GM18867 (cell line): ENCODE measurements around the gene PPP5C.
"Not testable (repeated sequence)": the region's sequence is repeated elsewhere in the genome, so short reads cannot be mapped to it uniquely, and the experiment has no call there.

Source experiments
- ATAC-seq: cut with Tn5 transposase; IDR thresholded peaks from one replicate; pipeline ENCODE4 v1.9.1; 2021; ENCODE audit warnings: mild to moderate bottlenecking, moderate library complexity; ENCODE audit not compliant: unreplicated experiment

Gene PPP5C

DNA sequence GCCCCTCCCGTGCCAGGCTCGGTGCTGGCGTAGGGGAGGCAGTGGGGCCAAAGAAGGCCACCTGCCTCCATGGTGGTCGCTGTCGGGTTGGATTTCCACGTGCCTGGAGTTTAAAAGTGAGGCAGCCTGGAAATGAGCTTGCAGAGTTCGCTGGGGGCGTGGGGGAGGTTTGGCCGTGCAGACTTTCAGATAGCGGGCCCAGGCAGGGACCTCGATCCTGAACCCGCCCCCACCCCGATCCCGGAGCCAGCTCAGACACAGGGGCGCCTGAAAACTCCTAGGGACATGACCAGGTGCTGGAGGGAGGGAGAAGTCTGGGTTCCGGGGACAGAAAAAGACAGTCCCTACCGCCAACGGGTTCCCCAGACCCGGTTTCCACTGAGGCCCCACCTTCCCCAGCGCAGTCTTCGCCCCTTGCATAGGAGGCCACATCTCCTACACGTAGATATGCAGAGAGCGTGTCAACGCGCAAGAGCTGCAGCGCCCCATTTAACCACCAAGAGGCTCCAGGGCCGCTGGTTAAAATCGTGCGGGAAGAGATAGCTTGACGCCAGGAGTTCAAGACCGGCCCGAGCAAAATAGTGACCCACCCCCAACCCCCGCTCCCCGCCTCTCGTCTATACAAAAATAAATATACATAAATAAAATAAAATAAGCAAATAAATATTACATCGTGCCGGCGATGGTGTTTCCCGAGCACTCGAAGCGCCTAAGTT, 58.0 kb downstream of the PPP5C start:
- no peak for ATAC-seq

DNA sequence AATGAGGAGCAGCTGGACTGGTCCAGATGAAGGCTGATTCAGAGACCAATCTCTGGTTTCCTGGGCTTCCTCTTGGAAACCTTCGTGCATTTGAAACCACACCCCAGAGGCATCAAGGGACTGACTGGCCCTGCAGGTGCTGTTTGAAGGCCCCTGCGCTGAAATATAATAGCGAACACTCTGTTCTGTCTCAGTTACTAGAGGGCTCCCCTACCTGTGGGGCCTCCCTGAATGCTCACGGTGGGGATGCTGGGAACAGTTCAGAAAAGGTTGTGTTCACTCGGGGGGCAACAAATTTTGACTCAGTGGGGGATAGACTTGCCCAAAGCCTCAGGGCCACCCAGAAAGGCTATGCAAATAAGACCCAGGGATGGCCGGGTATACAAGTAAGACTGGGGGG, 60.1 kb downstream of the PPP5C start:
- no peak for ATAC-seq

DNA sequence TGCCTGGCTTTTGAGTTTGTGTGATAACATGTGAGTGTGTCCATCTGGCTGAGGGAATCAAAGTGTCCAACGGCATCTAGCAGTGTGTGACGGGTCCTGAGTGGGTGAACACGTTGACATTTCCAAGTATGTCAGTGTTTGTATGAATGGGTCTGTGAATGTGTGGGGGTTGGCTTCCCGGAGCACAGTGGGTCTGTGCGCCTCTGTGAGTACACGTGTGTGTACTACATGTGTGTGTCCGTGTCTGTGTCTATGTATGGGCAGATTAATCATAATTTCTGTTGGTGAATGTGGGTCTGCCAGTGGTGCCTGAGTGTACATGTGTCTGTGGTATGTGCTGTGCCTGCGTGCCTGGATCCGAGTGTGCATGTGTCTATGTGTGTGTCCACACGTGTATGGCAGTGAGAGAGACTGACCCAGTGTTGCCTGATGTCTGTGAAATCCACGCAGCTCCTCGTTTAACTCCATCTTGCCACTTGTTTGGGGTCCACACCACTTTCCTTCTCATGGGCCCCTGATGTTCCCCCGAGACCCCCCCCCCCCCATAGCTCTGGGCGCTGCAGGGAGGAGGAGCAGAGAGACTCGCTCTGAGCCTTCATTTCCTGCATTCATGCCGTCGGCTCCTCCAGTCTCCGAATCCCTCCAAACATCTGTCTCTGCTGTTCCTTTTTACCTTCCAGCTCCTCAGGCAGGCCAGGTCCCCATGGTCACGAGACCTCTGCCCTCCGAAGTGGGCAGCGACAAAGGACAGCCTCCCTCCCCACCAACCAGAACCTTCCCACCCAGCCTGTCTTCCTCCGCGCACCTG, 61.2 kb downstream of the PPP5C start:
- no peak for ATAC-seq

DNA sequence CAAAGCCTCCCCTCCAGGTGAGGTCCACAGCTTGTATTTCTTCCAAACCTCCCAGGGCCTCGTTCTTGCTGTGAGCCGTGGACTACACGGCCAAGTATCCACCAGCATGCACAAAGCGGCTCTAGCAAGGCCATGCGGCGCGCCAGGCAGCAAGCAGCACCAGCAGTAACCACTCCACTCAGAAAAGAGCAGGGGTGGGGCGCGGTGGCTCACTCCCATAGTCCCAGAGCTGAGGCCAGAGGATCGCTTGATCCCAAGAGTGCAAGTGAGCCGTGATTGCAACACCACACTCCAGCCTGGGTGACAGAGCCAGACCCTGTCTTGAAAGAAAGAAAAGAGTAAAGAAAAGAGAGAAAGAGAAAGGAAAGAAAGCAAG, 61.8 kb downstream of the PPP5C start:
- ATAC-seq: no peak

DNA sequence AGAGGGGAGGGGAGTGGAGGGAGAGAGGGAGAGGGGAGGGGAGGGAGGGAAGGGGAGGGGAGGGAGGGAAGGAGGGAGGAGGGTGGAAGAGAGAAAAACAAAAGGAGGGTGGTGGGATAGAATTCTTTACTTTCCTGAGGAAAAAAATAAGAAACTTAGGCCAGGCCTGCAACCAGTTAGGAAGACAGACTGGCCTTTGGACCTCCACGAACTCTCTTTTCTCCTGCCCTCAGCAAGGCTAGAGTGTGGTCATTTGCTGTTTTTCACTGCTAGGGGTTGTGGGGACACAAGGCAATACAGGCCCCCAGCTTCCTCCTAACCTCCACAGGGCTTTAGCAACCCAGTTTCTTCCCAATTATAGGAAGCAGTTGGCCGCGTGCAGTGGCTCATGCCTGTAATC, 62.3 kb downstream of the PPP5C start:
- no peak for ATAC-seq

DNA sequence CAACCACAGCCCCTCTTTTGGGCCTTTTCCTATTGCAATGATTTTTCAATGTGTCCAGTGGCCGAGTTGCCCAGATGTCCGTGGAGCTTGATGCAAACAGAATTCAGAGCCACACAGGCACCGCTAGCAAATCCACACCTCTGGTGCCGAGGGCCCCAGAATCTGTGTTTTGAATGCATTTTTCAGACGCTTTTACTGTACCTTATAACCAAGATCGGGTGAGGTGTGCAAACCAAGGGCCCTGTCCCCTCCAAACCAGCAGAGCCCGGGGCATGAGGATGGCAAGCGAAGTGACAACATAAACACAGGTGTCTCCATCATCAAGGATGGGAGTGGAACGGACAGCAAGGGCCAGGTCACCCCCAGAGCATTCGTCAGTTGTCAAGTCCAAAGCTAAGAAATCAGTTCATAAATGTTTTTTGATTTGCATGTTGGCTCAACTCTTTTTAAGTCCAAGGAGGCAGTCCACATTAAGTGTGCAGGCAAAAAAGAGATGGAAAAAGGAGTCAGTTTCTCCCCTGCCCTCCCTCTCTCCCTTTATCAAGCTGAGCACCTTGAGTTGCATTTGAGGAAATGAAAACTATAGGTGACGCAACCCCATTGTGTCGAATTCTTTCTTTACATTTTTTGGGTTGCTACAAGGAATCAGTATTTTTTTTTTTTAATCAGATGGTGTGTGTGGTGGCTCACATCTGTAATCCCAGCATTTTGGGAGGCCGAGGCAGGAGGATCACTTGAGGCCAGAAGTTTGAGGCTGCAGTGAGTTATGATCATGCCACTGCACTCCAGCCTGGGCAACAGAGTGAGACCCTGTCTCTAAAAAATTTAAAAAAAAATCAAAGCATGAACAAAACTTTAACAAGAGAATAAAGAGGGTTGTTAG, 63.6 kb downstream of the PPP5C start:
- no peak for ATAC-seq

DNA sequence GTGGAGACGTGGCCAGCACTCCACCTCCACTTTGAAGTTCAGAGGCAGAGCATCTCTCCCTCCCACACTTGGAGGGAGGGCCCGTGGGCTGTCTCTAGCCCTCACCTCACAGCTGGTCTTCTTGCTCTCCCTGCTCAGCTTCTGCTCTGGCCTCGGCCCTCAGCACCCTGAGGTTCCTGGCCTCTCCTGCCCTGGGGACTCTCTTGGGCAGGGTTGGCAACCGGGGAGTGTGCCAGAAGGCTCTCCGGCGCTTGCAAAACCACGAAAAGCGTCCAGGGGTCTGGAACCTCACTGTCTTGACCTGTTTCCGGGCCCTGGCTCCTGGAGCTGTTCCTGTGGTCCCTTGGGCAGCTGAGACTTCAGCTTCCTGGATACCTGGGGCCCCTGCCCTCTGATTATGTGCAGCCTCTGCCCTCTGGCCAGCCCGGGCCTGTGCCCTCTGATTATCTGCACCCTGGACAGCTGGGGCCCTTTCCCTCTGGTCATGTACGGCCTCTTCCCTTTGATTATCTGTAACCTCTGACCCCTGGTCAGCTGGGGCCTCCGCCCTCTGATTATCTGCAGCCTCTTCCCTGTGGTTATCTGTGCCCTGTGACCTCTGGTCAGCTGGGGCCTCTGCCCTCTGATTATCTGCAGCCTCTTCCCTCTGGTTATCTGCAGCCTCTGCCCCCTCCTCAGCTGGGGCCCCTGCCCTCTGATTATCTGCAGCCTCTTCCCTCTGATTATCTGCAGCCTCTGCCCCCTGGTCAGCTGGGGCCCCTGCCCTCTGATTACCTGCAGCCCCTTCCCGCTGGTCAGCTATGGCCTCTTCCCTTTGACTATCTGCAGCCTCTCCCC, 64.4 kb downstream of the PPP5C start:
- no peak for ATAC-seq

DNA sequence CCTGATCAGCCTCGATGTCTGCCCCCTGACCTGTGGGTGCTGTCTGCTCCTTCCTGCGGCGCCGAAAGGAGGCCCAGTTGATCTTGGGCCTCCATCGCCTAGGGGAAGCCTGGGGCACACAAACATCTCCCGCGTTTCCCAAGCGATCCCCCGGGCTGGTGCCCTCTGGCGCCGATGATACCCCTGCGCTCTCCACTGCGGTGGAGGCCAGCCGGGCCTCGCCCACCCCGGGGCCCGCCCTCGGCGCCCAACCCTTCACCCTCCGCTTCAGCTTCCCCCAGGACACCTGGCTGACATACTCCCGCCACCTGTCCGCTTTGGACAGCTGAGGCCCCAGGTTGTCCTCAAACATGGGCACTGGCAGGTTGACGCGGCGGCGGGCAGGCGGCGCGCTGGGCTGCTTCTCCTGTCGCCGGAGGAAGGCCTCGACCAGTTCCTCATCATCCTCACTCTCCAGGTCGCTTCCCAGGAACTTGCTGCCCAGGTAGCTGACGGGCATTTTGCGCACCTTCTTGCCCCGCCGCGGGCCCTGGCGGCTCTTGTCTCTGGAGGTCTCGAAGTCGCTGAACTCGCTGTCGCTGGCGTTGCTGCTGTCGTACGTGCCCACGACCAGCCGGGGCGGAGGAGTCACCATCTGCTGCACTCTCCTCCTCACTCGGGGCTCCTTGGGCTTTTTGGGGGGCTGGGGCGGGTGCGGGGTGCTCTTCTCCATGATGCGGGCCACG, 65.2 kb downstream of the PPP5C start:
- no peak for ATAC-seq

DNA sequence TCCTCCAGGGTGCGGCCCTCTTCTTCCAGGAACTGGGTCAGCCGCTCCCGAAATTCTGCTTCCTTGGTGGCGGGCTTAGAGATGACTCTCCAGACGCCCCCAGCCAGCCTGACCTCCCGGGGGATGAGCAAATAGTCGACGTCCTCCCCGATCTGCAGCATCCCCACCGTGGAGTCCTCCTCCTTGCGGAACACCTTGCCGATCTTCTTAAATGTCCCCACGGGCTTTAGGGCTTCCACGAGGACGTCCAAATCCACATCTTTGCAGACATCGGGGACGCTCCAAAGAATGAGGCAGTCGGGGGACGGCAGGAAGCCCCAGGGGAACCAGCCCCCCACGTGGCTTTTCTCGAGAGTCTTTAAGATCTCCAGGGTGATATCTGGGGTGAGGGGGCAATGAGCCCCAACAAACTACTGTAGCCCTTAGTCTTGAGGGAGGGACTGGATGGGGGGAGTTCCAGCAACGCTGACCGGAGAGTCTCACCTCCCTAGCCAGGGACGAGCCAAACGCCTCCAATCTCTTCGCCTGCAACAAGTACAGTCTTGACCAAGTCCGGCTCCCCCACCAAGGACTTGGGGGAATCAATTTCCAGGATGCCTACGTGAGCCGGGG, 65.9 kb downstream of the PPP5C start:
- no peak for ATAC-seq

DNA sequence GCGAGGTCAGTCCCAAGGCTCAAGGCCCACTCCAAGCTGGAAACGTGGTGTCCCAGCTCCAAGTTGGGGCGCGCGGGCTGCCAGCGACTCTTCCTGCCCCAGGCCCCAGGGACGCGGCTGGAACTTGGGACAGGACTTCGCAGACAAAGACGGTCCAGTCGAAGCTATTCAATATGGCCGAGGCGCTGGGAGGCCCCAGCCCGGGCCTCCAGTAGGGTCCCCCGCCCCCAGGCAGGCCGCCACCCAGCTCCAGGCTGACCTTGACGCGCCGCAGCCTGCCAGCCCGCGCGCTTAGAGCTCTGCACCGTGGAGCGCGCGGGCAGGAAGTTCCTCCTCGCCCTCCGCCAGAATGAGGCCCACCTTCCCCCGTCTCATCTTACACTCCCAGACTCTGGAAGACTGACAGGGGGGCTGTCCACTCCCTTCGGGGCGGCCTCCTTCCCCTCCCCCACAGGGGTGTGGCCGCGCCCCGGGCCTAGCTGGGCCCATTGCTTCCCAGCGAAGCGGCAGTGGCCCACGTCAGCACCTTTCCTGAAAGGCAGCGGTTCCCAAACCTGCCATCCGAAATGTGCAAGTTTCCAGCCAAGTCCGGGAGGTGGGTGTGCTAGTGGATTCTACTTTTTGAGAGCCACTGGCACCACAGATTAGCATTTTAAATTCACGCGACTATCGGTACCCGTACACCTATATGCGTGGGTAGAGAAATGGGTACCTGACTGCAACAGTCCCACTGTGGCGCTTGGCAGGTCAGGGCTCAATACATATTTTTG, 66.6 kb downstream of the PPP5C start, which contains the start of gene CCDC8:
CCDC8 (minus strand) TSS at position 303 of the 770 bp plus-strand sequence. CDS start 754 bp downstream, outside the sequence.
- ATAC-seq: no peak

DNA sequence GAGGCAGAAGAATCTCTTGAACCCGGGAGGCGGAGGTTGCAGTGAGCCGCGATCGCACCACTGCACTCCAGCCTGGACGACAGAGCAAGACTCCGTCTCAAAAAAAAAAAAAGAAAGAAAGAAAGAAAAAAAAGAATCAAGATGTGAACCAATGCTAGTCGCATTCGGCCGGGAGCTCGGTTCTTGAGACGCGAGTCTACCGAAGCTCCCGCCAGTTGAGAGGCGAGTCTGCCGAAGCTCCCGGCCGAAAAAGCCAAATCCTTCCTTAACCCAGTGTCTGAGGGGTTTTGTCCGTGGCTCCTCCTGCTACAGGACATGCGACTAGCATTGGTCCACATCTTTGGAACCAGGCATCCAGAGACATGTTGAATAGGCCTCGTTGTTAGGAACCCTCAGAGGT, 68.0 kb downstream of the PPP5C start:
- not testable (repeated sequence) for ATAC-seq

DNA sequence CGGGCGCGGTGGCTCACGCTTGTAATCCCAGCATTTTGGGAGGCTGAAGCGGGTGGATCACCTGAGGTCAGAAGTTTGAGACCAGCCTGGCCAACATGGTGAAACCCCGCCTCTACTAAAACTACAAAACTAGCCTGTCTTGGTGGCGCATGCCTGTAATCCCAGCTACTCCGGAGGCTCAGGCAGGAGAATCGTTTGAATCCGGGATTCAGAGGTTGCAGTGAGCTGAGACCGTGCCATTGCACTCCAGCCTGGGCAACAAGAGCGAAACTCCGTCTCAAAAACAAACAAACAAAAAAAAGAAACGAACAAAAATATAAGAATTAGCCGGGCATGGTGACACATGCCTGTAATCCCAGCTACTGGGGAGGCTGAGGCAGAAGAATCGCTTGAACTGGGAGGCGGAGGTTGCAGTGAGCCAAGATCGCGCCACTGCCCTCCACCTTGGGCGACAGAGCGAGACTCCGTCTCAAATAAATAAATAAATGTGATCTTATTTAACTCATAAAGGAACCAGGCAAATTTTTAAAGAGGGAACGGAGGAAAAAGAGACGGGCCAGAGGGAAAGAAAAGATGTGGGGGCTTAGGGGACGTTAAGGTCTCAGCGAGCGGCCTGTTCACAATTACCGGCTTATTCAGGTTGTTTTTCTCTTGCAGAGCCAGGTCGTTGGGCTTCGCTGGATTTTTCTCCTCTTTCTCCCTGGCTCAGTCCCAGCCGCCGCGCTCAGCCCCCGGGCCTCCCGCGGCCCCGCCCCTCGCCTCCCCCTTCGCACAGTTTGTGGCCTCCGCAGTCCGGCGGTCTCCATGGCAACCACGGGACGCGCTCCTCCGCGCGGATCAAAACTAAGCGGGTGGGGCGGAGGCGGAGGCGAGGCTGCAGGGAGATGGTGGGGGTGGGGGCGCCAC, 69.2 kb downstream of the PPP5C start:
- ATAC-seq: not testable (repeated sequence)

DNA sequence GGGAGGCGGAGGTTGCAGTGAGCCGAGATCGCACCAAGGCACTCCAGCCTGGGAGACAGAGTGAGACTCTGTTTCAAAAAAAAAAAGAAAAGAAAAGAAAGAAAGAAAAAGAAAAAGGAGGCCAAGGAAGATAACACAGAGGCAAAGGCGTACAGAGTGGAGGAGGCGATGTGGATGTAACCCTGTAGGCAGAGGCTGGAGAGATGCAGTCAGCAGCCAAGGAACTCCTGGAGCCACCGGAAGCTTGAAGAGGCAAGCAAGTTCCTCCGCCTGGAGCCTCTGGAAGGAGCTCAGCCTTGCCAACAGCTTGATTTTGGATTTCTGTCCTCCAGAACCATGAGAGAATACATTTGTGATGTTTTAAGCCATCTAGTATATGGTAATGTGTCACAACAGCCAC, 73.2 kb downstream of the PPP5C start:
- no peak for ATAC-seq

DNA sequence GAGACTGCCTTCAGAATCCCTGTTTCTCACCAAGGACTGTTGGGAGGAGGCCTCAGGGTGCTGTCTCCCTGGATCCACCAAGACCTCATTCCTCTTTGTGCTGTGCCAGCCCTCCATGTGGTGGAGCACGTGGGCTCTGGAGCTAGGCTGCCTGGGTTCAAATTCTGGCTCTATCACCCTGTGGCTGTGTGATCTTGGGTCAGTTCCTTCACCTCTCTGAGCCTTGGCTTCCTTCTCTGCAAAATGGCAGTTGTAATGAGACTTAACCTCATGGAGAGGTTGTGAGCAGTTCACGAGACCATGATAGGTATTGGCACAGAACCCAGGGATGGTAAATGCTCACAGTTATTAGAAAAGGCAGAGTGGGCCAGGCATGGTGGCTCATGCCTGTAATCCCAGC, 75.5 kb downstream of the PPP5C start:
- ATAC-seq: no peak

DNA sequence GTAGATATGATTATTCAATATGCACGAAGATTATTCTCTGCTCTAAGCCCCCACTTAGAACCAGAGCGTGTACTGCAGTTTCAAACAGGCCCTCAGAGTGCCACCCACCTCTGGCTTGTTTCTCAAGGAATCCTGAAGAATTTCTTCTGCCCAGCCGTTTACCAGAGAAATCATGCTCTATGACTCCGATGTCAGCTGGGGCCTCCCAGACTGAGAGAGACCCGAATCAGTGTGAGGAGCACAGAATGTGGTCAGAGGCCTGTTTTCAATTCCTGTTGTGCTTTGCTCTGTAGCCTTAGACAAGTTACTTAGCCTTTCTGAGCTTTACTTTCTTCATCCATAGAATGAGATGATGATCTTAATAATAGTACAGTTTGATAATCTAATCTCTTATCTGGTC, 76.3 kb downstream of the PPP5C start:
- ATAC-seq: no peak

DNA sequence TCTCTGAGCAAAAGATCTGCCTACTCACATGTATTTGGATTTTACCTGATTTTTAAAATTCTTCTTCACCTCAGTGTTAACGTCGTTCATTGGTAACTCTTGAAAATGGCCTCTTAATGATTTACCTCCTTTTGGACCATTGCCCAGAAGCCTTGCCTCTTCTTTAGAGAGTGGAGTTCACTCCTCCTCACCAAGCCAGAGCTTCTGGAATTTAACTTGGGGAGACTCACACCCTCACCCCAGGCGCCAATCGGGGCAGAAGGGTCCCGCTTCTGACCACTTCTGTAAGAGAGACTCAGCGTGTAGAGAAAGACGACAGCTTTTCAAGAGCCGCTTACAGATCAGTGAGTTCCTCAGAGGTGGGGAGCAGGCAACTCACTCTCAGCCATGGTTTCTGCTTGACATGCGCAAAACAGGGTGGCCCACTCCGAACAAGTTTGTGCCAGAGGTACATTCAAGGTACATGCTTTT, 79.2 kb downstream of the PPP5C start:
- ATAC-seq: no peak

DNA sequence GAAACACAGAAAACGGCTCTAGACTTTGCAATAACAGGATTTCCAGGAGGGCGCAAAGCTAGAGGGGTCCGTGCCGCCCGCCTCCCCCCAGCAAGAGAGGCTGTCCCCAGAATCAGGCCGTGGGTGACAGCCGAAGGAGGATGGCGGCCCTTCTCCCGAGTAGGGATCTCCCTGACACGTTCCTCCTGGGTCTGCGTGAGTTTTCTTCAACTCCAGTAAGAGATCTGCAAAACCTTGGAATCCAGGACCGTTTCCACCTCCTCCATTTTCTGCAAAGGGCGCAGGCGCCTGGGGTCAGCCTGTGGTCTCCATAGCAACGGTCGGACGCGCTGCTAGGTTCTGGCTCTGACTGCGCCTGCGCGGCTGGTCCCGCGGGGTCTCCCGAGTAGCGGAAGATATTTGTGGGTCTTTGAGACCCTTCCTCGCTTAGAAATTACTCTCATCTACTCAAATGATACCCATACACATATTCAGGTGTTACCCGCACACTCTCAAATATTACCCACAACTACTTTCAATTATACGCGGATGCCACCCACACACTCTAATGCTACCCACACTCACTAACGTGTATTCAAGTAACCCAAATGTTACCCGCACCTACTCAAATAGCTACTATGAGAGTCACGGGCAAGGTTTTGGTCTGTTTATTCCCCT, 79.7 kb downstream of the PPP5C start:
- ATAC-seq: no peak
